HG02840 (cell line): Measurements from ENCODE around the gene DHRSX.
"Not testable (repeated sequence)": the region's sequence is repeated elsewhere in the genome, so short reads cannot be mapped to it uniquely, and the experiment has no call there.

Experiments
- ATAC-seq: cut with Tn5 transposase; IDR thresholded peaks from one replicate; pipeline ENCODE4 v1.9.1; 2021; ENCODE audit warnings: mild to moderate bottlenecking, moderate library complexity, moderate number of reproducible peaks; ENCODE audit not compliant: unreplicated experiment, low FRiP score

Gene DHRSX

DNA sequence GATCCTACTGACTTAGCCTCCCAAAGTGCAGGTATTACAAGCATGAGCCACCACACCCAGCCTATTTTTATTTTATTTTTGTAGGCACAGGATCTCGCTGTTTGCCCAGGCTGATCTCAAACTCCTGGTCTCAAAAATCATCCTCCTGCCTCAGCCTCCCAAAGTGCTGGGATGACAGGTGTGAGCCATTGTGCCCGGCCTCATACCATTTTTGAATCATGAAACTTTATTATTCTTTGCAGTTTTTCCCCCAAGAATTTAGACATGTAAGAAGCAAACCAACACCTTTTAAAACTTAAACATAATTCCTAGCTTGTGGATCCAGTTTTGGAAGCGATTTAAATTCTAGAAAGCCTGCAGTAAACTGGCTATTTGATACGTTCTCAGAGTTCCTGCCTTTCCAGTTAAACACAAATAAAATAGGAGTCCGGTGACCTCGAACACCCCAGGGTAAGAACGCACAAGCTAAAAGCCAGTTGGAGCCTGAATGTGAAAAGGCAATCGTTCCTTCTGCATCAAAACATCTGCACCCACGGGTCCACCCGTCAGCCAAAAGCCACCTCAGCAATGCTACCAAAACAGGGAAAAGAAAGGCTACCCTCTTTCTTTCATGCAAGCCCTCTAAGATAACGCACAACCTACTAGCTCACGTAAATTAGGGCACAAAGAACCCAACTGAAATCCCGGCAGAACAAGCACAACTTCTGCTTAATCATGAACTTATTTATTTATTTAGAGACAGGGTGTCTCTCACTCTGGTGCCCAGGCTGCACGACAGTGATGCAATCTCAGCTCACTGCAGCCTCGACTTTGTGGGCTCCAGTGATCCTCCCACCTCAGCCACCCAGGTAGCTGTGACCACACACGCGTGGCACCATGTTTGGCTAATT, 39.7 kb downstream of the DHRSX start:
- ATAC-seq: not testable (repeated sequence)

DNA sequence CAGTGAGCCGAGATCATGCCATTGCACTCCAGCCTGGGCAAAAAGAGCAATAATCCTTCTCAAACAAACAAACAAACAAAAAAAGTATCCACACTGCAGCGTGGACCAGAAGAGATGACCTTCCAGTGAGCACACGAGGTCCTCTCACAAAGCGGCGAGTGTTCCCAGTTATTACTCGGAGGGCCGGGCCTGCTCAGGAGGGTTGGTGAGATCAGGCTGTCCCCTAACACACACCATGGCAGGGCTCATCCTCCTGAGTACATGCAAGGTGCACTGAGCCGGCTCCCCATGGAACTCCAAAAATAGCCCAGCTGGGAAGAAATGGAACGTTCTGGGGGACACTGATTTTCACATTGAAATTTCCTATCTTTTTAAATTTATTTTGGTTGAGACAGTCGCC, 40.7 kb downstream of the DHRSX start:
- ATAC-seq: not testable (repeated sequence)

DNA sequence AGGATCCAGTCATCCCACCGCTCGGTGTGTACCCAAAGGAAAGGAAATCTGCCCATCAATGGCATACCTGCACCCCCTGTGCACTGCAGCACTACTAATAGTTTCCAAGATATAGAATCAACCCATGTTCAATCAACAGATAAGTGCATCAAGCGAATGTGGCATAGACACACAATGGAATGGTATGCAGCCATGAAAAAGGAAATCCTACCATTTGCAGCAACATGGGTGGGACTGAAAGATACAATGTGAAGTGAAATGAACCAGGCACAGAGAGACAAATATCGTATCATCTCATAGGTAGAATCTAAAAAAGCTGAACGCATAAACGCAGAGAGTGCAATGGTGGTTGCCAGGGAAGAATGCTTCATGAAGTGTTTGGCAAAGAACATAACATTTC, 42.5 kb downstream of the DHRSX start:
- no peak for ATAC-seq

DNA sequence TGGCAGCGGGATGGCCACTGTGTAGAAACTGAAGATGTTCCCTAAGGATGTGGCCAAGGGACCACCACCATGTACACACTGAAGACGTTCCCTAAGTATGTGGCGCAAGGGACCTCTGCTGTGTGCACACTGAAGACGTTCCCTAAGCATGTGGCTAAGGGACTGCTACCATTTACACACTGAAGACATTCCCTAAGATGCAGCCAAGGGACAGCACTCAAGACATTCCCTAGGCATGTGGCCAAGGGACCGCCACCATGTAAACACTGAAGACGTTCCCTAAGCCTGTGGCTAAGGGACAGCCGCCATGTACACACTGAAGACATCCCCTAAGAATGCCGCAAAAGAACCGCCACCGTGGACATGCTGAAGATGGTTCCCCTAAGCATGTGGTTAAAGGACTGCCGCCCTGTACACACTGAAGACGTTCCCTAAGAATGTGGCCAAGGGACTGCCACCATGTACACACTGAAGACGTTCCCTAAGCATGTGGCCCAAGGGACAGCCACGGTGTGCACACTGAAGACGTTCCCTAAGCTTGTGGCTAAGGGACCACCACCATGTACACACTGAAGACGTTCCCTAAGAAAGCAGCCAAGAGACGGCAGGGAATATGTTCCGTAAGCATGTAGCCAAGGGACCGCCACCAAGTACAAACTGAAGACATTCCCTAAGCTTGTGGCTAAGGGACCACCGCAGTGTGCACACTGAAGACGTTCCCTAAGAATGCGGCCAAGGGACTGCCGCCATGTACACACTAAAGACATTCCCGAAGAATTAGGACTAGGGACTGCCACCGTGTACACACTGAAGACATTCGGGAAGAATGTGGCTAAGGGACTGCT, 43.3 kb downstream of the DHRSX start:
- ATAC-seq: no peak

DNA sequence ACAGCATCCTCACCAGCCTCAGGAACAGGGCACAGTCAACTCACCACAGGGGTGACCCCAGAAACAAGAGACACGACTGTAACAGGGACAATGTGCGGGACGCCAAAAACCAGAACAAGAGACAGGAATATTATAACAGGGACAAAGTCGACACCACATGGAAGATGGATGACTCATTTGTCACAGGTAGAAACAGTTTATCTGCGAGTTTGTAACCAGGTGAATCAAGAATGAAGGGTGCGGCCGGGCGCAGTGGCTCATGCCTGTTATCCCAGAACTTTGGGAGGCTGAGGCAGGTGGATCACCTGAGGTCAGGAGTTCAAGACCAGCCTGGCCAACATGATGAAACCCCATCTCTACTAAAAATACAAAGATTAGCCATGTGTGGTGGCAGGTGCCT, 44.7 kb downstream of the DHRSX start:
- ATAC-seq: not testable (repeated sequence)

DNA sequence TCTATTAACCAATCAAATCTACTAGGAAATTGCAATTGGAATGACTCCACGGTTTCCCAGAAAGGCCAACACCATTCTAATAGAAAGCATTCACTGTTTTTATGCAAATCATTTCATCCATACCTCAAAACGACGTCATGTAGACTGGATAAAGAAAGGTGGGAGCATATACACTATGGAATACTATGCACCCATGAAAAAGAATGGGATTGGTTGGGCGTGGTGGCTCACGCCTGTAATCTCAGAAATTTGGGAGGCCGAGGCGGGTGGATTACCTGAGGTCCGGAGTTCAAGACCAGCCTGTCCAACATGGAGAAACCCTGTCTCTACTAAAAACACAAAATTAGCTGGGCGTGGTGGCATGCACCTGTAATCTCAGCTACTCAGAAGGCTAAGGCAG, 46.2 kb downstream of the DHRSX start:
- ATAC-seq: not testable (repeated sequence)

DNA sequence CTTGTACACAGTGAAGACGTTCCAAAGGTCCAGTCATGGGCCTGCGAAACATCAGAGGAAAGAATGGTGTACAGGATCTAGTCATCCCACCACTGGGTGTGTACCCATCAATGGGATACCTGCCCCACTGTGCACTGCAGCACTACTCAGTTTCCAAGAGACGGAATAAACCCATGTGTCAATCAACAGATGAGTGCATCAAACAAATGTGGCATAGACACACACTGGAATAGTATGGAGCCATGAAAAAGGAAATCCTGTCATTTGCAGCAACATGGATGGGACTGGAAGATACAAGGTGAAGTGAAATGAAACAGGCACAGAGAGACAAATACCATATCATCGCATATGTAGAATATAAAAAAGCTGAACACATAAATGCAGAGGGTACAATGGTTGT, 48.0 kb downstream of the DHRSX start:
- ATAC-seq: no peak

DNA sequence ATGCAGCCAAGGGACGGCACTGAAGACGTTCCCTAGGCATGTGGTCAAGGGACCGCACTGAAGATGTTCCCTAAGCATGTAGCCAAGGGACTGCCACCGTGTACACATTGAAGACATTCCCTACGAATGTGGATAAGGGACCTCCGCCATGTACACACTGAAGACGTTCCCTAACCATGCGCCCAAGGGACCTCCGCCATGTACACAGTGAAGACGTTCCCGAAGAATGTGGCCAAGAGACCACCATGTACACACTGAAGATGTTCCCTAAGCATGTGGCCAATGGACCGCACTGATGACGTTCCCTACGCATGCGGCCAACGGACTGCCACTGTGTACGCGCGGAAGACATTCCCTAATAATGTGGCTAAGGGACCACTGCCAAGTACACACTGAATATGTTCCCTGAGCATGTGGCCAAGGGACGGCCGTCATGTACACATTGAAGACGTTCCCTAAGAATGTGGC, 48.4 kb downstream of the DHRSX start:
- no peak for ATAC-seq

DNA sequence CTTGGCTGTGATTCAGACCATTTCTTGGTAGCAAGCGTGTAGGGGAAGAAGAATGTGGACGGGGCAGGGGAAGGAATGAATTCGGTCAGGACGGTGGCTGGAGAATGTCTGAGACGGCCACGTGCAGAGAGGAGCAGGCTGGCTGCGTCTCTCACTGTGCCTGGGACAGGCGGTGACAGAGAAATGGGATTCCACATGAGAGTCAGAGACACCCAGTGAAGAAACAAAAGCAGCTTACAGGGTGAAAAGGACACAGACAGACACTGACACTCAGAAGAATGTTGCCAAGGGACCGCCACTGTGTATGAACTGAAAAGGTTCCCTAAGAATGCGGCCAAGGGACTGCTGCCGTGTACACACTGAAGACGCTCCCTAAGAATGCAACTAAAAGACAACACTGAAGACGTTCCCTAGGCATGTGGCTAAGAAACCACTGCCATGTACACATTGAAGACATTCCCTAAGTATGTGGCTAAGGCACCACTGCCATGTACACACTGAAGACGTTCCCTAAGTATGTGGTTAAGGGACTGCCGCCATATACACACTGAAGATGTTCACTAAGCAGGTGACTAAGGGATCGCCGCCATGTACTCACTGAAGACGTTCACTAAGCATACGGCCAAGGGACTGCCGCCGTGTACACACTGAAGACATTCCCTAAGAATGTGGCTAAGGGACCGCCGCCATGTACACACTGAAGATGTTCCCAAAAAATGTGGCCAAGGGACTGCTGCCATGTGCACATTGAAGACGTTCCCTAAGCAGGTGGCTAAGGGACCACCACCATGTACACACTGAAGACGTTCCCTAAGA, 49.1 kb downstream of the DHRSX start:
- no peak for ATAC-seq

DNA sequence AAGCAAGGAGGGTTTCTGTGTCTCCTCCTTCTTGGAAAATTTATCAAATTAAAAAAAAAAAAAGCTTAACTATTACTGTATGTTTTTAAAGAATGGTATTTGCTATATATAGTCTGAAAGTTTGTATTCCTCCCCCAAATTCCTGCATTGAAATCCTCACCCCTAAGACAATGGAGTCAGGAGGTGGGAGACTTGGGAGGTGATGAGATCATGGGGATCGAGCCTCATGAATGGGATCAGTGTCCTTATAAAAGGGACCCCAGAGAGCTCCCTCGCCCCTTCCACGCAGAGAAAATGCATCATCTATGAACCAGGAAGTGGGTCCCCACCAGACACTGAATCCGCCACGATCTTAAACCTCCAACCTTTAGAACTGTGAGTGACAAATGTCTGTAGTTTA, 50.1 kb downstream of the DHRSX start:
- no peak for ATAC-seq

DNA sequence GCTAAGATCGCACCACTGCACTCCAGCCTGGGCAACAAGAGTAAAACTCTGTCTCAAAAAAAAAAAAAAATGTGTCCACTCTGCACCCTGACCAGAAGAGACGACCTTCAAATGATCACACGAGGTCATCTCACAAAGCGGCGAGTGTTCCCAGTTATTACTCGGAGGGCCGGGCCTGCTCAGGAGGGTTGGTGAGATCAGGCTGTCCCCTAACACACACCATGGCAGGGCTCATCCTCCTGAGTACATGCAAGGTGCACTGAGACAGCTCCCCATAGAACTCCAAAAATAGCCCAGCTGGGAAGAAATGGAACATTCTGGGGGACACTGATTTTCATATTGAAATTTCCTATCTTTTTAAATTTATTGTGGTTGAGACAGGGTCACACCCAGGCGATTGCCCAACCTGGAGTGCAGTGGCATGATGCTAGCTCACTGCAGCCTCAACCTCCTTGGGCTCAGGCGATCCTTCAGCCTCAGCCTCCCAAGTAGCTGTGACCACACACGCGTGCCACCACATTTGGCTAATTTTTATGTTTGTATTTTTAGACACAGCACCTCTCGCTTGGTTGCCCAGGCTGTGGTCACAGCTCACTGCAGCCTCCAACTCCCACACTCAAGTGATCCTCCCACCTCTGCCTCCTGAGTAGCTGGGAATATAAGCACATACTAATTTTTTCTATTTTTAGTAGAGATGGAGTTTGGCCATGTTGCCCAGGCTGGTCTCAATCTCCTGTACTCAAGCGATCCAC, 51.5 kb downstream of the DHRSX start:
- no peak for ATAC-seq

DNA sequence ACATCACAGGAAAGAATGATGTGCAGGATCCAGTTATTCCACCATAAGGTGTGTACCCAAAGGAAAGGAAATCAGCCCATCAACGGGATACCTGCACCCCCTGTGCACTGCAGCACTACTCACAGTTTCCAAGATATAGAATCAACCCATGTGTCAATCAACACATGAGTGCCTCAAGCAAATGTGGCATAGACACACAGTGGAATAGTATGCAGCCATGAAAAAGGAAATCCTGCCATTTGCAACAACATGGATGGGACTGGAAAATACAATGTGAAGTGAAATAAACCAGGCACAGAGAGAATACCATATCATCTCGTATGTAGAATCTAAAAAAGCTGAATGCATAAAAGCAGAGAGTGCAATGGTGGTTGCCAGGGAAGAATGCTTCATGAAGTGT, 53.3 kb downstream of the DHRSX start:
- ATAC-seq: no peak

DNA sequence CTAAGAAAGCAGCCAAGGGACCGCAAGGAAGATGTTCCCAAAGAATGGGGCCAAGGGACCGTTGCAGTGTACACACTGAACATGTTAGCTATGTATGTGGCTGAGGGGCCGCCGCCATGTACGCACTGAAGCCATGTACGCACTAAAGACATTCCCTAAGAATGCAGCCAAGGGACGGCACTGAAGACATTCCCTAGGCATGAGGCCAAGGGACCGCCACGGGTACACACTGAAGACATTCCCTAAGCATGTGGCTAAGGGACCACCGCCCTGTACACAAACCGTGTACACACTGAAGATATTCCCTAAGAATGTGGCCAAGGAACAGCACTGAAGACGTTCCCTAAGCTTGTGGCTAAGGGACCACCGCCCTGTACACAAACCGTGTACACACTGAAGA, 54.0 kb downstream of the DHRSX start:
- ATAC-seq: no peak

DNA sequence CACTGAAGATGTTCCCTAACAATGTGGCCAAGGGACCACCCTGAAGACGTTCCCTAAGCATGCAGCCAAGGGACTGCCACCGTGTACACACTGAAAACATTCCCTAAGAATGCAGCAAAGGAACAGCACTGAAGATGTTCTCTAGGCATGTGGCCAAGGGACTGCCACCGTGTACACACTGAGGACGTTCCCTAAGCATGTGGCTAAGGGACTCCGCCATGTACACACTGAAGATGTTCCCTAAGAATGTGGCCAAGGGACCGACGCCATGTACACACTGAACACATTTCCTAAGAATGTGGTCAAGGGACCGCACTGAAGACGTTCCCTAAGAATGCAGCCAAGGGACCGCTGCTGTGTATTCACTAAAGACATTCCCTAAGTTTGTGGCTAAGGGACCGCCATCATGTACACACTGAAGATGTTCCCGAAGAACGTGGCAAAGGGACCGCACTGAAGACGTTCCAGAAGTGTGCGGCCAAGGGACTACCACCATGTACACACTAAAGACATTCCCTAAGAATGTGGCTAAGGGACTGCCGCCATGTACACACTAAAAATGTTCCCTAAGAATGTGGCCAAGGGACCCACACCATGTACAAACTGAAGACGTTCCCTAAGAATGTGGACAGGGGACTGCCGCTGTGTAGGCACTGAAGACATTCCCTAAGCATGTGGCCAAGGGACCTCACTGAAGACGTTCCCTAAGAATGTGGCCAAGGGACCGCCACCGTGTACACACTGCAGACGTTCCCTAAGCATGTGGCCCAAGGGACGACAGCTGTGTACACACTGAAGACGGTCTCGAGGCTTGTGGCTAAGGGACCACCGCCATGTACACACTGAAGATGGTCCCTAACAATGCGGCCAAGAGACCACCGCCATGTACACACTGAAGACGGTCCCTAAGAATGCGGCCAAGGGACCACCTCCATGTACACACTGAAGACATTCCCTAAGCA, 54.8 kb downstream of the DHRSX start:
- ATAC-seq: no peak

DNA sequence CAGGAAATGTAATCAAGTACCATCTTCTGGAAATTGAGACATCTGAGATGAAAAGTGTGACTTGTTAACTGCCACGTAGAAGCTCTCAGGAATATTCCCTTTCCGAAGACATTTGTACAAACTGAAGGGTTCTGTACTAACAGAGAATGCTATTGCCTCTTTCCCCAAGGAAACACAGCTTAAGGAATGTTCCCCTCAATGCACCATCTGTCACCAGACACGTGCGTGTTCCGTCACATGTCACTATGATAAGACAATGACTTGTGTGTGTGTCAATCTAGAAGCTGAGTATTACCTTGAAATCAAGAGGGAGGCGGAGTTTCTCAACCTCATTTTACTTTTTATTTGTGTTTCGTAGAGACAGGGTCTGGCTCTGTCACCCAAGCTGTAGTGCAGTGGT, 58.1 kb downstream of the DHRSX start:
- ATAC-seq: no peak

DNA sequence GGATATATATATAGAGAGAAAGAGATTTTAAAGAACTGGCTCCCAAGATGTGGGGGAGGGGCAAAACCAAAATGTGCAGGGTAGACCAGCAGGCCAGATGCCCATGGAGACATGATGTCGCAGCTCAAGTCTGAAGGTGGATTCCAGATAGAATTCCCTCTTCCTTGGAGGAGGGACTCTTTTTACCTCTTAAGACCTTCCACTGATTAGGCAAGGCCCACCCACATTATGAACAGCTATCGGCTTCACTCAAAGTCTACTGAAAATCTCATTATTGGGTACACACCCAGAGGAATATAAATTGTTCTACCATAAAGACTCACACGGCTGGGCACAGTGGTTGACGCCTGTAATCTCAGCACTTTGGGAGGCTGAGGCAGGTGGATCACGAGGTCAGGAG, 59.3 kb downstream of the DHRSX start:
- no peak for ATAC-seq

DNA sequence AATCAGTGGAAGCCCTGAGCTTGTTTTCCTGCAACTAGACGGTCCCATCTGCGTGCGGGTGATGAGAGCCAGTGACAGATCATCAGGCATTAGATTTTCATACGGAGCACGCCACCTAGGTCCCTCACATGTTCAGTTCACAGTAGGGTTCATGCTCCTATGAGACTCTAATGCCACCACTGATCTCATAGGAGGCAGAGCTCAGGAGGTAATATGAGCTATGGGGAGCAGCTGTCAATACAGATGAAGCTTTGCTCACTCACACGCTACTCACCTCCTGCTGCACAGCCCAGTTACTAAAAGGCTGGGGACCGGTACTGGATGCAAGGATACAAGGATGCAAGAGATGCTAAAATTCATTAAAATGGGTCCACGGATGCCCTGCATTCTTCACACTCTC, 61.2 kb downstream of the DHRSX start:
- no peak for ATAC-seq

DNA sequence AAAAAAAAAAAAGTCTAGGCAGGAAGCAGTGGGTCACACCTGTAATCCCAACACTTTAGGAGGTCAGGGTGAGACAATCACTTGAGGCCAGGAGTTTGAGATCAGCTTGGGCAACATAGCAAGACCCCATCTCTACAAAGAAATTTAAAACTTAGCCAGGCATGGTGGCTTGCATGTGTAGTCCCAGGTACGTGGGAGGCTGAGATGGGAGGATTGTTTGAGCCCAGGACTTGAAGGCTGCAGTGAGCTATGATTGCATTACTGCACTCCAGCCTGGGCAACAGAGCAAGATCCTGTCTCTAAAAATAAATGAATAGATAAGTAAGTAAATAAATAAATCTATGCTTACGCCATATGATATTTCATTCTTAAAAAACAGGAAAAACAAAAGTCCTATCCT, 65.3 kb downstream of the DHRSX start:
- no peak for ATAC-seq
